K562 (cell line): ENCODE data around the gene CTDSP1. TPM values are rescaled to one million over a fixed set of nuclear protein-coding genes. Genes with fewer than 3 reads are reported as not detected.

Experiments
- ARHGAP35 ChIP-seq: fragments of 450-650 bp; IDR thresholded peaks from 2 replicates; pipeline ENCODE4 v1.6.1; 2018; ENCODE audit not compliant: partially characterized antibody
- BRCA1 ChIP-seq, 2 experiments: fragments of 450-650 bp in 1 of 2; sonication (generic) in 1 of 2; formaldehyde crosslinking in 1 of 2; IDR thresholded peaks; 2 replicates each; pipeline versions ENCODE4 v1.5.0 to v1.6.1; 2017 to 2020; ENCODE audit warnings: mild to moderate bottlenecking in 1 of 2, missing genetic modification reagents in 1 of 2
- ELF4 ChIP-seq: fragments of 450-650 bp; formaldehyde crosslinking; IDR thresholded peaks from 2 replicates; pipeline ENCODE4 v1.4.0; 2022; ENCODE audit warnings: missing genetic modification characterization
- HNRNPLL ChIP-seq: fragments of 200-400 bp; formaldehyde crosslinking; IDR thresholded peaks from 2 replicates; pipeline ENCODE4 v1.6.1; 2017; ENCODE audit warnings: low read length, low read depth, mild to moderate bottlenecking; ENCODE audit not compliant: poor library complexity, severe bottlenecking
- HOXB6 ChIP-seq: fragments of 250-450 bp; sonication (Bioruptor Pico); IDR thresholded peaks from 2 replicates; pipeline ENCODE4 v1.5.1; 2022; ENCODE audit warnings: mild to moderate bottlenecking, borderline replicate concordance
- MLX ChIP-seq, 2 experiments: fragments of 450-650 bp in 1 of 2; sonication (generic) in 1 of 2; formaldehyde crosslinking; conservative IDR thresholded peaks; 2 replicates each; pipeline versions ENCODE4 v1.4.0 to v1.8.1; 2020 to 2022; ENCODE audit warnings: mild to moderate bottlenecking in 1 of 2, missing genetic modification reagents in 1 of 2
- NCOA2 ChIP-seq, 2 experiments: fragments of 450-650 bp; IDR thresholded peaks; 2 replicates each; pipeline ENCODE4 v1.6.1; 2018; ENCODE audit warnings: mild to moderate bottlenecking in 2 of 2, moderate library complexity in 1 of 2; ENCODE audit not compliant: partially characterized antibody in 2 of 2
- NR2C1 ChIP-seq, 2 experiments: fragments of 450-650 bp; IDR thresholded peaks; 2 replicates each; pipeline ENCODE4 v1.6.1; 2017; ENCODE audit warnings: mild to moderate bottlenecking in 2 of 2, antibody characterized with exemption in 1 of 2, inconsistent platforms in 1 of 2, missing compliant biosample characterization in 1 of 2, missing genetic modification characterization in 1 of 2
- POLR2B ChIP-seq: fragments of 450-650 bp; IDR thresholded peaks from 2 replicates; pipeline ENCODE4 v1.6.1; 2018; ENCODE audit warnings: low read depth; ENCODE audit not compliant: partially characterized antibody
- PRPF4 ChIP-seq: fragments of 200-400 bp; formaldehyde crosslinking; IDR thresholded peaks from one replicate; pipeline ENCODE4 v1.6.1; 2017; ENCODE audit warnings: low read length, low read depth, mild to moderate bottlenecking; ENCODE audit not compliant: insufficient read depth, poor library complexity, severe bottlenecking
- RBM22 ChIP-seq: fragments of 200-400 bp; formaldehyde crosslinking; IDR thresholded peaks from 2 replicates; pipeline ENCODE4 v1.6.1; 2018; ENCODE audit warnings: low read length, low read depth; ENCODE audit not compliant: poor library complexity, severe bottlenecking
- SMARCB1 ChIP-seq: IDR thresholded peaks from 2 replicates; pipeline ENCODE4 v1.6.1; 2011; ENCODE audit warnings: improper control_type of control experiment, low read depth; ENCODE audit not compliant: insufficient read length
- TCF3 ChIP-seq: sonication (generic); formaldehyde crosslinking; IDR thresholded peaks from 2 replicates; pipeline ENCODE4 v1.4.0; 2020; ENCODE audit warnings: mild to moderate bottlenecking, missing genetic modification reagents
- TRIM25 ChIP-seq: fragments of 450-650 bp; IDR thresholded peaks from 2 replicates; pipeline ENCODE4 v1.7.0; 2016; ENCODE audit warnings: borderline replicate concordance
- ZC3H11A ChIP-seq: IDR thresholded peaks from 2 replicates; pipeline ENCODE4 v1.6.1; 2012; ENCODE audit warnings: low read depth, low read length, improper control_type of control experiment
- ZC3H8 ChIP-seq: fragments of 450-650 bp; IDR thresholded peaks from 2 replicates; pipeline ENCODE4 v1.6.1; 2017
- ZEB2 ChIP-seq: fragments of 450-650 bp; IDR thresholded peaks from 2 replicates; pipeline ENCODE4 v1.6.1; 2016
- ZNF280A ChIP-seq: fragments of 450-650 bp; IDR thresholded peaks from 2 replicates; pipeline ENCODE4 v1.6.1; 2018; ENCODE audit warnings: mild to moderate bottlenecking, low read depth; ENCODE audit not compliant: partially characterized antibody
- polyA plus RNA-seq, 8 experiments: library from polyadenylated mRNA; depleted of rRNA in 4 of 8; stranded (reverse) in 5 of 8; unstranded in 3 of 8; fragments of >200 nt; fragmentation: Nextera tagmentation in 2 of 8; fragmentation: Illumina TruSeq in 1 of 8; extraction: Ambion mirVana in 2 of 8; extraction: Trizol in 1 of 8; gene quantifications; 2 replicates each; pipeline versions ENCODE4 v1.2.1 to v1.2.3, GENCODE V29; 2011 to 2014; ENCODE audit warnings: inconsistent platforms in 1 of 8, missing spikeins in 1 of 8
- total RNA-seq, 7 experiments: library from RNA; depleted of rRNA in 6 of 7; stranded (reverse); fragments of >200 nt in 6 of 7; fragmentation: Illumina TruSeq in 2 of 7; extraction: Trizol in 2 of 7; gene quantifications; 2 replicates each; pipeline versions ENCODE4 v1.2.1 to v1.2.3, GENCODE V29; 2011 to 2021; ENCODE audit warnings: low replicate concordance in 1 of 7
- TF ChIP-seq, protein P1 (sequence below): fragments of 250-450 bp; sonication (Bioruptor Pico); IDR thresholded peaks from 2 replicates; pipeline ENCODE4 v1.8.0; 2022; ENCODE audit warnings: moderate library complexity, mild to moderate bottlenecking, inconsistent platforms
- TF ChIP-seq, protein P2 (sequence below): sonication (generic); formaldehyde crosslinking; IDR thresholded peaks from 2 replicates; pipeline ENCODE4 v1.8.1; 2023; ENCODE audit warnings: mild to moderate bottlenecking, missing genetic modification reagents

The CTDSP1 gene
- total and polyA plus RNA-seq, 9 of the 15 experiments (the other 6 are each of a cell fraction or from before 2014, with no cell fraction given) = 2.4 to 74.8 (median 45.8) TPM

- TF ChIP-seq NR2C1 (IDR thresholded peaks at IDR 0.05) (no peak), NR2C1 (tag; IDR thresholded peaks at IDR 0.05) (peak; percentile 48; the same call in 1 of the 2 replicates), MLX (CRISPR knock-in tag; conservative IDR thresholded peaks at IDR 0.05) (no peak), PRPF4 (no peak), ZEB2 (peak; percentile 76; the same call in 1 of the 2 replicates), RBM22 (no peak), NCOA2 (IDR thresholded peaks at IDR 0.05; ENCODE audit: partially characterized antibody in 2 of 2) (no peak), SMARCB1 (no peak), ZNF280A (no peak), ARHGAP35 (no peak), HNRNPLL (no peak), POLR2B (peak; percentile 45), TCF3 (peak; percentile 59), TRIM25 (no peak), BRCA1 (IDR thresholded peaks at IDR 0.05) (no peak), BRCA1 (CRISPR knock-in tag; IDR thresholded peaks at IDR 0.05) (no peak), ZC3H11A (no peak), ZC3H8 (no peak), ELF4 (CRISPR knock-in tag) (no peak), HOXB6 (CRISPR knock-in tag) (no peak)
- TF ChIP-seq, protein P1, sequence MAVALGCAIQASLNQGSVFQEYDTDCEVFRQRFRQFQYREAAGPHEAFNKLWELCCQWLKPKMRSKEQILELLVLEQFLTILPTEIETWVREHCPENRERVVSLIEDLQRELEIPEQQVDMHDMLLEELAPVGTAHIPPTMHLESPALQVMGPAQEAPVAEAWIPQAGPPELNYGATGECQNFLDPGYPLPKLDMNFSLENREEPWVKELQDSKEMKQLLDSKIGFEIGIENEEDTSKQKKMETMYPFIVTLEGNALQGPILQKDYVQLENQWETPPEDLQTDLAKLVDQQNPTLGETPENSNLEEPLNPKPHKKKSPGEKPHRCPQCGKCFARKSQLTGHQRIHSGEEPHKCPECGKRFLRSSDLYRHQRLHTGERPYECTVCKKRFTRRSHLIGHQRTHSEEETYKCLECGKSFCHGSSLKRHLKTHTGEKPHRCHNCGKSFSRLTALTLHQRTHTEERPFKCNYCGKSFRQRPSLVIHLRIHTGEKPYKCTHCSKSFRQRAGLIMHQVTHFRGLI = no peak
- TF ChIP-seq, protein P2, sequence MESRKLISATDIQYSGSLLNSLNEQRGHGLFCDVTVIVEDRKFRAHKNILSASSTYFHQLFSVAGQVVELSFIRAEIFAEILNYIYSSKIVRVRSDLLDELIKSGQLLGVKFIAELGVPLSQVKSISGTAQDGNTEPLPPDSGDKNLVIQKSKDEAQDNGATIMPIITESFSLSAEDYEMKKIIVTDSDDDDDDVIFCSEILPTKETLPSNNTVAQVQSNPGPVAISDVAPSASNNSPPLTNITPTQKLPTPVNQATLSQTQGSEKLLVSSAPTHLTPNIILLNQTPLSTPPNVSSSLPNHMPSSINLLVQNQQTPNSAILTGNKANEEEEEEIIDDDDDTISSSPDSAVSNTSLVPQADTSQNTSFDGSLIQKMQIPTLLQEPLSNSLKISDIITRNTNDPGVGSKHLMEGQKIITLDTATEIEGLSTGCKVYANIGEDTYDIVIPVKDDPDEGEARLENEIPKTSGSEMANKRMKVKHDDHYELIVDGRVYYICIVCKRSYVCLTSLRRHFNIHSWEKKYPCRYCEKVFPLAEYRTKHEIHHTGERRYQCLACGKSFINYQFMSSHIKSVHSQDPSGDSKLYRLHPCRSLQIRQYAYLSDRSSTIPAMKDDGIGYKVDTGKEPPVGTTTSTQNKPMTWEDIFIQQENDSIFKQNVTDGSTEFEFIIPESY (CRISPR knock-in tag) = no peak
Measured at GRCh38 chr2:218397820-218398436, 1.7 kb upstream of the CTDSP1 start (continued).
